Effector memory CD8-positive, alpha-beta T cell (primary cell): ENCODE measurements around the gene TREML4.

Experiments used
- ATAC-seq: fragments of 150-1000 bp; cut with Tn5 transposase; replicated peaks from 2 replicates; pipeline ENCODE4 v1.10.0; 2021; ENCODE audit warnings: mild to moderate bottlenecking, moderate library complexity
- DNase-seq, 3 experiments: peaks; one replicate each; pipeline ENCODE4 v3.0.0; 2021
- H3K27ac Mint-ChIP-seq, 2 donors: one replicate each; pipeline ENCODE4 v1.8.0; 2022; ENCODE audit warnings: mild to moderate bottlenecking in 2 of 2, mixed read lengths in 2 of 2, moderate library complexity in 2 of 2
- H3K27me3 Mint-ChIP-seq, 2 donors: one replicate each; pipeline ENCODE4 v1.8.0; 2022; ENCODE audit warnings: mixed read lengths in 2 of 2
- H3K36me3 Mint-ChIP-seq: one replicate; pipeline ENCODE4 v1.8.0; 2022; ENCODE audit warnings: mild to moderate bottlenecking, moderate library complexity, mixed read lengths; ENCODE audit not compliant: insufficient read depth
- H3K4me1 Mint-ChIP-seq, 2 donors: one replicate each; pipeline ENCODE4 v1.8.0; 2022; ENCODE audit warnings: low read depth in 2 of 2, mixed read lengths in 2 of 2
- H3K4me3 Mint-ChIP-seq, 2 donors: one replicate each; pipeline ENCODE4 v1.8.0; 2022; ENCODE audit warnings: mild to moderate bottlenecking in 2 of 2, mixed read lengths in 2 of 2, moderate library complexity in 2 of 2
- H3K9me3 Mint-ChIP-seq, 2 donors: one replicate each; pipeline ENCODE4 v1.8.0; 2022; ENCODE audit warnings: mixed read lengths in 2 of 2

TREML4 gene

DNA sequence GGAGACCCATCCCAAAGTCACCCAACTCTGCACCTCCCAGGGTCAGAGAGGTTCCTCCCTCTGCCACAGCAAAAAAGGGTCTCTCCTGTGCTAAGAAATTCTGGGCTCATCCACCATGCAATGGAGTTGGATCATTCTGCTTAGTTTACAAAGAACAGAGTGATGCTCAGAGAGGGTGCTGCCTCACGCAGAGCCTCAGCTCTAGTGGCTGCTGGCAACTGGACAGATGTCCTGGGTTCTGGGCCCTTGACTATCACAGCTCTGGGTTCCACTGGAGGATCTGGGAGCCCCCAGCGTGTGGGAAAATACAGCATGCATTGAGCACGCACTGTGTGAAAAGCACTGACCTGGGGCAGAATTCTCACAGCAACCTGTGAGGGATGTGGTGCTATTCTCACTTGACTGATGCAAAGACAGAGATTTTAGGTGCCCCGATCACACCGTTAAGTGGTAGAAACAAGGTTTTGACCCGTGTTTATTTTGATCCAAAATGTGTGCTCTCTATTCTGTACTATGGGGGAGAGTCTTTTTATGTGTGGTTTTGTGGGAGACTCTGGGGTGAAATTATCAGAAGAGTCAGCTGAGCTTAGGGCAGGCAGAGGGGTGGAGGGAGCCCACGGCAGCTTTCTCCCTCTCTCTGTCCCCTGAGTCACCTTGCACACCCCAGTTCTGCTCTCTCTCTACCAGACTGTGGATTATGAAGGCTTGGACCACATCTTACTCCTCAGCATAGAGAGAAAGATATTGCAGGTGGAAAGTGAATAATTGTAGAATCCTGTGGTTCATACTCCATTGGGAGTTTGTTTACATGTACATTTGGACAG lies 19.9 kb downstream of the TREML4 start:
- Mint-ChIP-seq H3K36me3 (no peaks in the 10 kb centered on the region), H3K4me1 (peaks cover 14 to 15% of the 10 kb centered on the region in 2 donors), H3K27ac (peak overlapping the region; percentile 24 to 72), H3K27me3 (peaks cover 0 to 13% of the 10 kb centered on the region in 2 donors), H3K4me3 (peak overlapping the region; percentile 15 to 24), H3K9me3 (no peaks in the 10 kb centered on the region)
- DNase-seq (no peak), ATAC-seq (peak; percentile 56)

- no peak for ATAC-seq
- Mint-ChIP-seq H3K36me3 (no peaks in the 10 kb centered on the region), H3K27ac (no peak overlapping the region), H3K4me3 (no peak overlapping the region), H3K9me3 (no peaks in the 10 kb centered on the region), H3K4me1 (peaks cover 15 to 18% of the 10 kb centered on the region in 2 donors), H3K27me3 (peaks cover under 1 to 13% of the 10 kb centered on the region in 2 donors)
- no peak for DNase-seq
Measured at GRCh38 chr6:41252401-41253169, 24.4 kb downstream of the TREML4 start.

GRCh38 chr6:41255110-41255509 lies 27.0 kb downstream of the TREML4 start:
- DNase-seq (no peak), ATAC-seq (no peak)
- H3K4me1 Mint-ChIP-seq = peaks cover 6 to 8% of the 10 kb centered on the region in 2 donors
- H3K27me3 Mint-ChIP-seq = peaks cover 15 to 22% of the 10 kb centered on the region in 2 donors
- H3K36me3 Mint-ChIP-seq = no peaks in the 10 kb centered on the region
- no peak overlapping the region for H3K4me3 Mint-ChIP-seq
- peaks cover 0 to 3% of the 10 kb centered on the region in 2 donors for H3K9me3 Mint-ChIP-seq
- no peak overlapping the region for H3K27ac Mint-ChIP-seq

DNA sequence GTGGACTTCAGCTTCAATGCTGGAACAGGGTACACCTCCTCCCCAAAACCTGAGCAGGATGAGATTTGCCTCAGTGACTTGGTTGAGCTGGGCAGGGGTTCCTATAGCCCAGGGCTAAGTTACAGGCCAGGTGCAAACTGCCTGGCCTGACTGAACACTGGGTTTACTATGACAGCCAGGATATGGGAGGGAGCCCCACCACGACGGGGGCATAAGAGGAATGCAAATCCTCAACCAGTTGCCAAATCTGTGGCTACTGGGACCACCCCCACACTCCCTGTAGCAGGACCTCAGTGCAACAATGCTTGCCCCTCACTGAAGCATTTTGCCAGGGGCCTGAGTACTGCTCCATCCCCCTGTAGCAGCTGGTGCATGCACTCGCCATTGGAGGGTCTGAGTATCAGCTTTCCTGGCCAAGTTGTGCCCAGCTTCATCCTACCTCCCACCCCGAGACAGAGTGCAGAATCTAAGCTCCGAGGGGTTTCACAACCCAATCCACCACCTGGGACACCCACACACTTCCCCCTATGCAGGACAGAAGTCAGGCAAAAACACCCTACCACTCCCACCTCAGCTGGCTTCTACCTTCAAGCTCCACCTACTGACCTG lies 27.6 kb downstream of the TREML4 start:
- Mint-ChIP-seq H3K9me3 (peaks cover 0 to 3% of the 10 kb centered on the region in 2 donors), H3K27ac (no peak overlapping the region), H3K4me3 (no peak overlapping the region), H3K36me3 (no peaks in the 10 kb centered on the region), H3K4me1 (peaks cover 6 to 8% of the 10 kb centered on the region in 2 donors), H3K27me3 (peaks cover 15 to 16% of the 10 kb centered on the region in 2 donors)
- ATAC-seq (no peak), DNase-seq (no peak)

GRCh38 chr6:41256383-41256782 lies 28.2 kb downstream of the TREML4 start:
- H3K4me3 Mint-ChIP-seq = no peak overlapping the region
- peaks cover 15 to 16% of the 10 kb centered on the region in 2 donors for H3K27me3 Mint-ChIP-seq
- ATAC-seq (no peak), DNase-seq (no peak)
- H3K9me3 Mint-ChIP-seq = peaks cover 0 to 3% of the 10 kb centered on the region in 2 donors
- H3K36me3 Mint-ChIP-seq = no peaks in the 10 kb centered on the region
- H3K27ac Mint-ChIP-seq = no peak overlapping the region
- peaks cover 6 to 8% of the 10 kb centered on the region in 2 donors for H3K4me1 Mint-ChIP-seq

DNA sequence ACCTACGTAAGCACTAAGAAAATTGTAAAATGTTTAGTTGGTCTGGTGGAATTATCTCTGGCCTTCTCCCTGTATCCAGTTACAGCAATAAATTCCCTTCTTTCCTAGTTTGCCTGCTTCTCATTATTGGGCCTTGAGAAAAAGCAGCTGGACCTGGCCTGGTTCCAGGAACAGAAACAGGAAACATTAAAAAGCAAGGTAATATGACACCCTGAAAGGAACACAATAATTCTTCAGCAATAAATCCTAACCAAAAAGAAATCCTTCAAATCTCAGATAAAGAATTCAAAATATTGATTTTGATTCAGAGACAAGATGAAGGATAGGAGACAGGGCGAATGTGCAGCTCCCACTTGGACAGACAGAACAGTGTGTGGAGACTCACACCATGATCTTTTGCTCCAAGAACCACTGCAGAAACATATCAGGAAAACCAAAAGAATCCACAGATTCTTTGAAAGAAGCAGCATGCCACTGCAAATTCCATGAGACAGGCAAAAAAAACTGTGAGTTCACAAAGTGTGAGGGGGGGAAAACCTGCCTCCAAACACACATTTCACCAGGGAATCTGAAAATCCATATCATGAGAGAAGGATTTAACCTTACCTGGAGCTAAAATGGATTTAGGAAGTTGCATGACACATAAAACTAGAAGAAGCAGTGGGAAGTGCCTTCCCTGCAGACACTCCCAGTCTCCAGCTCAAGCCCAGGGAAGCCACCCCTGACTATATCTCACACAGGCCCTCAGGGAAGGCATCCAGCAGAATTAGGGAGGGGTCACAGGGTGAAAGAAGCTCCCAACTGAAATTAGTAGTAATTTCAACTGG lies 29.4 kb downstream of the TREML4 start:
- H3K9me3 Mint-ChIP-seq = peaks cover 6 to 8% of the 10 kb centered on the region in 2 donors
- peaks cover 6 to 8% of the 10 kb centered on the region in 2 donors for H3K4me1 Mint-ChIP-seq
- H3K36me3 Mint-ChIP-seq = no peaks in the 10 kb centered on the region
- ATAC-seq = no peak
- DNase-seq = no peak
- H3K27ac Mint-ChIP-seq = no peak overlapping the region
- peaks cover 11 to 25% of the 10 kb centered on the region in 2 donors for H3K27me3 Mint-ChIP-seq
- H3K4me3 Mint-ChIP-seq = no peak overlapping the region

- DNase-seq (no peak), ATAC-seq (no peak)
- Mint-ChIP-seq H3K4me3 (no peak overlapping the region), H3K36me3 (no peaks in the 10 kb centered on the region), H3K27ac (no peak overlapping the region), H3K4me1 (peaks cover 6 to 8% of the 10 kb centered on the region in 2 donors), H3K9me3 (peaks cover 6 to 8% of the 10 kb centered on the region in 2 donors), H3K27me3 (peaks cover 8 to 25% of the 10 kb centered on the region in 2 donors)
Measured at GRCh38 chr6:41258196-41258493, 30.0 kb downstream of the TREML4 start.

- H3K4me3 Mint-ChIP-seq = no peak overlapping the region
- H3K36me3 Mint-ChIP-seq = no peaks in the 10 kb centered on the region
- peaks cover 6 to 8% of the 10 kb centered on the region in 2 donors for H3K9me3 Mint-ChIP-seq
- ATAC-seq = no peak
- H3K27me3 Mint-ChIP-seq = peaks cover 8 to 25% of the 10 kb centered on the region in 2 donors
- DNase-seq = no peak
- no peaks in the 10 kb centered on the region for H3K4me1 Mint-ChIP-seq
- H3K27ac Mint-ChIP-seq = no peak overlapping the region
Measured at GRCh38 chr6:41262401-41262800, 34.3 kb downstream of the TREML4 start.

DNA sequence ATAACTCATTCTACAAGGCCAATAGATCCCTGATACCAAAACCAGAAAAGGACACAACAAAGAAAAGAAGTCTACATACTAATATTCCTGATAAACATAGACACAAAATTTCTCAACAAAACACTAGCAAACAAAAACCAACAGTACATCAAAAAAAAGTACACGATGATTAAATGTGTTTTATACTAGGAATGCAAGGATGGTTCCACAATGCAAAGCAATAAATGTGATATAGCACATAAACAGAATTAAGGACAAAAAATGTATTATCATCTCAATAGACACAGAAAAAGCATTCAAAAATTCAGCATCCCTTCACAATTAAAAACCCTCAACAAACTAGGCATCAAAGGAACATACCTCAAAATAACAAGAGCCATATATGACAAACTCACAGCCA lies 35.1 kb downstream of the TREML4 start:
- peaks cover 6 to 8% of the 10 kb centered on the region in 2 donors for H3K9me3 Mint-ChIP-seq
- no peaks in the 10 kb centered on the region for H3K4me1 Mint-ChIP-seq
- peaks cover 8 to 17% of the 10 kb centered on the region in 2 donors for H3K27me3 Mint-ChIP-seq
- ATAC-seq (no peak), DNase-seq (no peak)
- no peak overlapping the region for H3K4me3 Mint-ChIP-seq
- H3K36me3 Mint-ChIP-seq = no peaks in the 10 kb centered on the region
- H3K27ac Mint-ChIP-seq = no peak overlapping the region

- DNase-seq (no peak), ATAC-seq (no peak)
- Mint-ChIP-seq H3K27me3 (peaks cover 0 to 8% of the 10 kb centered on the region in 2 donors), H3K4me1 (peaks cover 0 to 1% of the 10 kb centered on the region in 2 donors), H3K9me3 (peaks cover 2 to 7% of the 10 kb centered on the region in 2 donors), H3K36me3 (no peaks in the 10 kb centered on the region), H3K27ac (no peak overlapping the region), H3K4me3 (no peak overlapping the region)
Measured at GRCh38 chr6:41266541-41266940, 38.4 kb downstream of the TREML4 start.

DNA sequence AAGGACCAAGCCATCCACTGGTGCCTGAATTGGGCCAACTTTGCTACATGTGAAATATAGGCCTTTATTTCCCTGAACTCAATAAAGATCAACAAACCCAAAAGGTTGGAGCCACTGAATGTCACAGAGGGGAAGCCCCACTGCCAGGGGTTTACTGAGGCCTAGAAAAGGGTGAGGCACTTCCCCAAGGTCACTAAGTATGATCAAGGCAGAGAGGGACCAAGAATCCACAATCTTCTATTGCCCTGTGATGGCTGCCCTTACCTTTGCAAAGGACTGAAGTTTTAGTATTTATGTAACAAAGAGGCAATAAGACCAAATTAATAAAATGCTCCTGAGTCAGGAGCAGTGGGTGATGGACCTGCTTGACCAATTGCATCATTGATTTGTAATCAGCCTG lies 40.3 kb downstream of the TREML4 start:
- Mint-ChIP-seq H3K9me3 (no peaks in the 10 kb centered on the region), H3K27ac (no peak overlapping the region), H3K4me1 (peaks cover 7 to 9% of the 10 kb centered on the region in 2 donors), H3K4me3 (no peak overlapping the region), H3K27me3 (no peaks in the 10 kb centered on the region), H3K36me3 (no peaks in the 10 kb centered on the region)
- DNase-seq = no peak
- ATAC-seq = no peak

- no peaks in the 10 kb centered on the region for H3K27me3 Mint-ChIP-seq
- H3K27ac Mint-ChIP-seq = no peak overlapping the region
- H3K9me3 Mint-ChIP-seq = no peaks in the 10 kb centered on the region
- H3K4me3 Mint-ChIP-seq = no peak overlapping the region
- DNase-seq = no peak
- peaks cover 7 to 9% of the 10 kb centered on the region in 2 donors for H3K4me1 Mint-ChIP-seq
- H3K36me3 Mint-ChIP-seq = no peaks in the 10 kb centered on the region
- no peak for ATAC-seq
Measured at GRCh38 chr6:41269166-41269565, 41.0 kb downstream of the TREML4 start.

DNA sequence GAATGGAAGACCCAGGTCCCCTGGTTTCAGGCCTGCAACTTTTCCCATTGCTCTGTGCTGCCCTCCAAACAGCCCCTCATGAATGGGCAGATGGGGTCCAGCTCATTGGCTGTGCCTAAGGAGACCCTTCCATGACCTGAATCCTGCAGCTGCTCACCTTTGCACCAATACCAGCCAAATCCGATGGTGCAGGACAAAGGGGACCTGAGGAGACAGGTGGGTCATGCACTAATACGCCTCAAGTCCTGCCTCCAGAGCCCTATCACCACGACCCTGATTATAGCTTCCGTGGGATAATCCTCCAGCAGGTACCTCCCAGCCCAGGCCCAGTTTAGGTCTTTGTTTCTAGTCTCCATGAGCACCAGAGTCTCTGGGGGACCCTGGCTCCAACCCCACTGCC lies 41.6 kb downstream of the TREML4 start:
- ATAC-seq (no peak), DNase-seq (no peak)
- Mint-ChIP-seq H3K4me3 (no peak overlapping the region), H3K9me3 (no peaks in the 10 kb centered on the region), H3K27me3 (peaks cover 0 to 2% of the 10 kb centered on the region in 2 donors), H3K36me3 (no peaks in the 10 kb centered on the region), H3K27ac (no peak overlapping the region), H3K4me1 (peaks cover 7 to 9% of the 10 kb centered on the region in 2 donors)
